ENCODE measurements around the gene RPUSD4.
A peak's percentile ranks its signal among the peaks of the same experiment; 100 is the strongest.
"Not testable (repeated sequence)": the region's sequence is repeated elsewhere in the genome, so short reads cannot be mapped to it uniquely, and the experiment has no call there.

The RPUSD4 gene, protein sequence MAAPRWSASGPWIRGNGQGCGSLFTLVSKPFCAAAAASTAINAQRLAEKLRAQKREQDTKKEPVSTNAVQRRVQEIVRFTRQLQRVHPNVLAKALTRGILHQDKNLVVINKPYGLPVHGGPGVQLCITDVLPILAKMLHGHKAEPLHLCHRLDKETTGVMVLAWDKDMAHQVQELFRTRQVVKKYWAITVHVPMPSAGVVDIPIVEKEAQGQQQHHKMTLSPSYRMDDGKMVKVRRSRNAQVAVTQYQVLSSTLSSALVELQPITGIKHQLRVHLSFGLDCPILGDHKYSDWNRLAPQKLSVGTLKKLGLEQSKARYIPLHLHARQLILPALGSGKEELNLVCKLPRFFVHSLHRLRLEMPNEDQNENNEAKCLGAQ

DNA sequence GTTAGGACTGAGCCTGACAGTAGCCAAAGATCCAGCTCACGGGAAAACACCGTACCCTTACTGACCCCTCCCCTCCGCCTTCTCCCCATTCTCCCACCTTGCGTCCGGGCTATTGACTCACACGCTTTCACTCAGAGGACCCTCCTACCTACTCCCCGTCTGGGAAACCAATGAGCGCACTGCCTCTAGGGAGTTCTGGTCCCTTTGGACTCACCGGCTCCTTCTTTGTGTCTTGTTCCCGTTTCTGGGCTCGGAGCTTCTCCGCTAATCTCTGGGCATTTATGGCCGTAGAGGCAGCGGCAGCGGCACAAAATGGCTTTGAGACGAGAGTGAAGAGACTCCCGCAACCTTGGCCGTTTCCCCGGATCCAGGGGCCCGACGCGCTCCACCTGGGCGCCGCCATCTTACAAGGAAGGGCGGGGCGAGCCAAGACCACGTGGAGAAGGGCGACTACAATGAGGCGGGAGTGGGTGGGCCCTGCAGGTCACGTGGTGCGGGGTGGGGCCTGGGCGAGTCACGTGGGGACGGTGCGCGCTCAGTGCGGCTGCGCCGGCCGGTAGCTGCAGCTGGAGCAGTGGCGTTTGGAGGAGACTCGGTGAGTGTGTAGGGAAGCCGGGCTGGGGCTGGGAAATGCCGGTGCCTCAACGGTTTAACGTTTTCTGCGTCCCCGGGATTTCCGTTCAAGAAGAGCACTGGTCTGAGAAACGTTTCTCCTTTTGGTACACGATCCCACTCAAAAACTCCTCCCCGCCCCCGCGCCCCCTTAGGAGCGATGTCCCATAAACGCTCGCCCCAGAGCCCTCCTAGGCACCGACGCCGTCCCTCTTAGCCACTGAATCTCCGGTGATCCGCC is at the start of gene RPUSD4, which contains the start of gene FAM118B:
TSS of gene RPUSD4 (minus strand) at position 415 of the 853 bp plus-strand sequence. CDS start at position 403, 12 bp downstream.
TSS of gene FAM118B (plus strand) at position 547 of the 853 bp plus-strand sequence. CDS start 23,220 bp downstream, outside the sequence.
- DNase-seq (ENCODE audit: low read depth, low spot score) = peak; percentile 77

GRCh38 chr11:126257764-126258163 is 46.3 kb upstream of the RPUSD4 start:
- no peak for DNase-seq (ENCODE audit: low read depth, low spot score)

DNA sequence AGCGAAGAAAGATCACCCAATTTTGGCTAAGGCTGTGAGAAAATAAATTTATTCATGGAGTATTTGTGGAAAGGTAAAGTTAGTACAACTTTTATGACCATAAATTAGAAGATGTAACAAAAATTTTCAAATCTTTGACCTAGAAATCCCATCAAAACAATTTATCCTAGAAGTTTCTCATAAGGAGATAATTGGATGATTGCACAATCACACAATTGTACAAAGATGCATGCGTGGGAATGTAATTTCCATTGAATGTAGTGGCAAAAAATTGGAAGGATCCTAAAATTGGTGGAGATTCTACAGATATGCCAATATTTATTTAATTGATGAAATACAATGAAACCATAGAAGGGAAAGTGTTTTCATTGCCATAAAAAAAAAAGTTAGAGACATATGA is 45.7 kb upstream of the RPUSD4 start:
- no peak for DNase-seq (ENCODE audit: low read depth, low spot score)

- DNase-seq (ENCODE audit: low read depth, low spot score) = no peak
These were observed 44.8 kb upstream of the RPUSD4 start for GRCh38 chr11:126256216-126256615.

GRCh38 chr11:126255507-126255906 is 44.1 kb upstream of the RPUSD4 start:
- not testable (repeated sequence) for DNase-seq (ENCODE audit: low read depth, low spot score)

- DNase-seq (ENCODE audit: low read depth, low spot score) = no peak
These were observed 43.4 kb upstream of the RPUSD4 start for GRCh38 chr11:126254819-126255218.

DNA sequence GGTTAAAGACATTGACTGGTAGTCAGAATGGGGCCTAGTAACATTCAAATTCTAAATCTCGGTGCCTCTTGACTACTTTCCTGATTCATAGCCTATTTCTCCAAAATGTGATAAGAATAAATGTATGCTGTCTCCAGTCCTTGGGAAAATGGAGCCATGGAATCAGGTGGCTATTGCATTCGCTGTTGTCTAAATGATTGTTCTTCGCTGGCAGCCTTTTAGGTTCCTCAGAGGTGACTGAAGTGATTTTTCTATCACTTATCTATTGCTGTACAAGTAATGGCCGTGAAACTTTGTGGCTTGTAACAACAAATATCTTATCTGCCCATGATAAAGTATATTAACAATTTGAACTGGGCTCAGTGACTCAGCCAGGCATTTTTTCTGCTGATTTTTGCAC is 41.8 kb upstream of the RPUSD4 start:
- no peak for DNase-seq (ENCODE audit: low read depth, low spot score)

DNA sequence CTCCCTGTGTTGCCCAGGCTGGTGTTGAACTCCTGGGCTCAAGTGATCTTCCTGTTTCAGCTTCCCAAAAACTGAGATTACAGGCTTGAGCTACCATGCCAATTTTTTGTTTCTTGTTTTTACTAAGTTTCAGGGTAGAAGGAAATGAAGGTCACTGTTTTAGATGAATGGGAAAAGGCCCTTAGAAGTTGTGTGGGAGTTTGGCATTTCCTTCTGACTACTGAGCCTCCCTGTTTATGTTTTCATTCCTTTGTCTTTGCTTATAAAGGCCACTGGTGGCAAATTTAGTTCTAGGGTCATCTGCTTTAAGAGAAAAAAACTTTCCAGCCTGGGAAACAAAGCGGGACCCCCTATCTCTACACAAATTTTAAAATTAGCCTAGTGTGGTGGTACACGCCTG is 35.2 kb upstream of the RPUSD4 start:
- DNase-seq (ENCODE audit: low read depth, low spot score) = no peak

DNA sequence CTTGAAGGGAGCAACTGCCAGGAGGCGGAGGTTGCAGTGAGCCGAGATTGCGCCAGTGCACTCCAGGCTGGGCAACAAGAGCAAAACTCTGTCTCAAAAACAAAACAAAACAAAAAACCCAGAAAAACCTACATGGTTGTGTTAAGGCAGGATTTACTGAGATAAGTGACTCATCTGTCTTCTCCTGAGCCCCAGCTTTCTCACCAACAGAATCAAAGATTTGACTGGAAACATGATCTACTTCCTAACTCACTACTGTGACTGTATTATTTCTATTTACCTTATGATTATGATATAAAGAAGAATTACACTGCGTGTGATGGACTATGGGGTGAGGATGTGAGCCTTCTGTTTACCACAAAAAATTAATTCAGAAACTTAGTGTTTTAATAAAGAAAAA is 21.9 kb upstream of the RPUSD4 start:
- DNase-seq (ENCODE audit: low read depth, low spot score) = no peak

DNA sequence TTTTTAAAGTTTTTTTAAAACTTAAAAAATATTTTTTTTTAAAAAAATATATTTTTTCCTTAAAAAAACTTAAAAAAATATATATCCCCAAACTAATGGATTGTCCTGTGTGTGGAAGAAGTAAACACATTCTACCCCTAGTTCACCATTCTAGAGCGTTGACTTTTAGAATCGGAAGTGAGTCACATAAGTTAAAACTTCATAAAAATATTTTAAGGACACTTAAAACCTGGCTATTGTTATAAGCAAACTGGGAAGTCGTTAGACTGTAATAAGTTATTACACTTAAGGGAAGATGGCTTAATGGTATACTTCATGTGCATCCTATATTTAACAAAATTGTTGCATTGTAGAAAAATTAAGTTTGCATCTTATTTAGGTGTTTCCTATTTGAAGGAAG is 21.2 kb upstream of the RPUSD4 start:
- no peak for DNase-seq (ENCODE audit: low read depth, low spot score)

GRCh38 chr11:126231725-126232459 is 20.4 kb upstream of the RPUSD4 start:
- DNase-seq (ENCODE audit: low read depth, low spot score) = no peak

DNA sequence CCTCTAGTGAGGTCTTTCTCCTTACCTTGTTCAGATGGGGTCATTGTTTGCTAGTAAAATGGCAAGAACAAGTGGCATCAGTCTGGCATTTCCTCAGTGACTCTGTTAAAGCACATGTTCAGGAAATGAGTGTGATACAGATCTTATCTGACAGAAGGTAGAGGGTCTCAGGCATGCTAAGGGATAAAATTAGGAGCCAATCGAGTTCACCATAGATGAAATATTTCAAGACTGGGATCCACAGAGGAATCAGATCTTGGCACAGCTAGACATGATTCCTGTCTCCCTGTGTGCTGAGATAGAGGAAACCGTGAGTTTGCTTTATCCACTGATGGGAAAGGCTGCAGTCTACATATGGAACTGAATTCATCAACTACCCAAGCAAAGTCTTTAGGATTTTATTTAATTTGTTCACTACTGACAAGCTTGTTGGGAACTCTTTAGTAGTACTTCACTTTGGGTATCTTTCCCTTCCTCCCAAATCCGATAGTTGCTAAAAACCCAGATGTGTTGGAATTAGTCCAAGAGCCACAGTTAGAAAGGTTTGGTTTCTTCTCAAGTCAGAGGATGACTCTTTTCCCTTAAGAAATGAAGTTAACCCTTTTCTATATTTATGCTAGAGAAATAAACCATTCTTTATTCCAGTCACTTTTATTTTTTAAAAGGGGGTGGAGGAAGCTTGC is 18.5 kb upstream of the RPUSD4 start:
- no peak for DNase-seq (ENCODE audit: low read depth, low spot score)

- no peak for DNase-seq (ENCODE audit: low read depth, low spot score)
These were observed 15.1 kb upstream of the RPUSD4 start for GRCh38 chr11:126226334-126227084.

GRCh38 chr11:126225295-126225665 is 13.8 kb upstream of the RPUSD4 start:
- no peak for DNase-seq (ENCODE audit: low read depth, low spot score)

DNA sequence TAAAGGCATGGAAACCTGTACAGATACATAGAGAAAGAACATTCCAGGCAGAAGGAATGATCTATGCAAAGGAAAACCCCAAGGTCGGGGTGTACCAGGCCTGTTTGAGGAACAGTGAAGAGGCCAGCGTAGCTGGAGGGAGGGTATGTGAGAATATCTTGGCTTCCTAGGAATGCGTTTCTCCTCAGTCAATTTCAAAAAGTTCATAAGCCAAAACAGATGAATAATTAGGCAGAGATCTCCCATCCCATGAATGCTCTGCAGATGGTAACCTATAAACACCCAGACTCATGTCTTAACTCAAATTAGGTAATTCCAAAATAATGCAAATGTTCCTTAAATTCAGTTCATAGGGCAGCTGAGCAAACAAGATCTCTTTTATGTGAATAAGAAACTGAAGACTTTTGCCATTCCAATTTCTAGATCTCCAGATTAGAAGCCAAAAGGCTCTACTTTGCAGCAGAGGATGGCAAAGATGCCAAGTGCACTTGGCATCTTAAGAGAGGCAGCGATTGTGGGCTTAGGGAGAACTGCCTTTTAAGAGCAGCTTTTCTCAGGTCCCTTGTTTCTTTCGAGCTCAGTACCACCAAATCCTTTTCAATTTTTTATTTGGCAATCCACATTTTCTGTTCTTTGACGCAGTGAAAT is 13.3 kb upstream of the RPUSD4 start:
- DNase-seq (ENCODE audit: low read depth, low spot score) = no peak

GRCh38 chr11:126219547-126219946 is 8.1 kb upstream of the RPUSD4 start:
- no peak for DNase-seq (ENCODE audit: low read depth, low spot score)

DNA sequence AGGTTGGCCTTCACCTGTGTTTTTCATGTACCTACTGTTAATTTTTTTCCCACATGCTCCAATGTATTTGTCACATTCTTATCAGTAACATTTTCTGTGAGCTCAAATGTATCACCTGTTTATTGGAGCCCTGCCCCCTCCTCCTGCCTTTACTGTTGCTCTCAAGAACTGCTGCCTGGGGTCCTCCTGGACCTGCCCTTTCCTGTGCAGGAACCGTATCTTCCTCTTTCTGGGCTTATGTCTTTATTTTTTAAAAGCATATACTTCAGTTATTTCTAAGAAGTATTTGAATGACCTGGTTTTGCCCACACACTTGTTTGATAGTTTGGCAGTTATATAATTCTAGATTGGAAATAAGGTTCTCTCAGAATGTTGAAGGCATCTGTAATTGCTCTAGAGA is 6.0 kb upstream of the RPUSD4 start:
- DNase-seq (ENCODE audit: low read depth, low spot score) = no peak

GRCh38 chr11:126216526-126217305 is 5.3 kb upstream of the RPUSD4 start:
- DNase-seq (ENCODE audit: low read depth, low spot score) = no peak

DNA sequence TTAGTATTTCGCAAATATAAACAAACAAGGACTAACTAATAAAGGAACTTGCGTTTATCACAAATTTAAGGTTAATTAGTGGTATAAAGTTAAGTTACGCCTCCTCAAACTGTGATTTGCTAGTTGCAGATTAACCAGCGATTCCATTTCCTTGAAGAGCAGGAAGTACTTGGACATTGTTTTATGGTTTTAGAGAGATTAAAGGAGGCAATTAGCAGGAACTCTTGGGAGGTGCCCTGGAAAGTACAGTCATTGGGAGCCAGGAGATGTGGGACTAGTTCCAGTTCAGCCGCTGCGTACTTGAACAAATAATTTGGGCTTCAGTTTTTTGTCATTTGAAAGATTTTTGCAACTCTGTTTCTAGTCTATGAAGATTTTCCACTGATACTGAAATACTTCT is 3.4 kb upstream of the RPUSD4 start:
- DNase-seq (ENCODE audit: low read depth, low spot score) = no peak

Measured in iPS DF 19.7 (cell line).